ENCODE measurements around the gene UMODL1.

DNA sequence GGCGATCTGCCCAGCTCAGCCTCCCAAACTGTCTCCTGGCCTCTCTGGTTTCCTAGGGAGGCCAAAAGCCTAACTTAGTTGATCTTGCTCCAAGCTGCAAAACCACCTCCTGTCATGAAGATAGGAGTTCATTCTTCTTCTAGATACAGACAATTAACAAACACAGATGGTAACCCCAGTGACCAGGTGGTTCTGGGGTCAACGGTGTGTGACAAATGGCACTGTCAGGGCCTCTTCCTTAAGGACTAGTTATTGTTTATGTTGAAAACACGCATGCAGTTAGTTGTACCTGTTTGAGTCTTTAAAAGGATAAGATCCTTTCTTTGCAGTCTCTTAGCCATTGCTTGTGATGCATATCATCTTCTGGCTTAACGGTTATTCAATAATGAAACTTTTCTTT lies 4.6 kb upstream of the UMODL1 start:
- TF ChIP-seq CTCF (conservative IDR thresholded peaks at IDR 0.05; ENCODE audit: low read length): no peak
- no peak for TF ChIP-seq EZH2phosphoT487 (IDR thresholded peaks at IDR 0.05; ENCODE audit: borderline replicate concordance, low read depth, low read length)

Measured in OCI-LY7 (cell line).